ENCODE data around the gene F7.

GRCh38 chr13:113157929-113158747 lies 52.5 kb downstream of the F7 start, which contains the start of gene PROZ:
- TF ChIP-seq CTCF (IDR thresholded peaks at IDR 0.05; ENCODE audit: low read depth, low read length, poor library complexity, severe bottlenecking) (no peak), EZH2phosphoT487 (IDR thresholded peaks at IDR 0.05; ENCODE audit: borderline replicate concordance, low read length) (no peak)

Measured in DOHH2 (cell line).